Iris pigment epithelial cell (primary cell): ENCODE results near the gene CUBN.
"Not testable (repeated sequence)": the region's sequence is repeated elsewhere in the genome, so short reads cannot be mapped to it uniquely, and the experiment has no call there.

ENCODE experiments used
- DNase-seq: peaks from one replicate; pipeline ENCODE4 v3.0.0-alpha.2; 2011; ENCODE audit warnings: low read depth

Gene CUBN

GRCh38 chr10:17013131-17013983 lies 116.3 kb downstream of the CUBN start:
- not testable (repeated sequence) for DNase-seq

DNA sequence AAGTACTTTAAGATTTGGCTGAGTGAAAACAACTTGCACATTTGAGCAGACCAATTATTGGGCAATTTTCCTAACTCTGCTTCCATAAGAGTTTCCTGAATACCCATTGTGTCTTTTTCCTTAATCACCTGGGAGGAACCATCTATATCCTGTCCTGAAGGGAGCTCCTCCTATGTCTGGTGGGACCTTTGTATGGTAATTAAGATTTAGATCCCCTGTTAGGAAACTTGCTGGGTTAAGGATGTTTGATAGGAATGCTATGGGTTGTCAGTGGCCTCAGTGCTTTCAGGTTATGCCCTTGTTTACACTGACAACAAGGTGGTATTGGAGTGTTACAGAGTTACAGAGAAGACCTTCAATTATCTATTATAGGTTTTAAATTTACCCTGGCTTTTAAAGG lies 116.9 kb downstream of the CUBN start:
- not testable (repeated sequence) for DNase-seq

GRCh38 chr10:17010363-17011145 lies 119.1 kb downstream of the CUBN start:
- DNase-seq = no peak

- DNase-seq = peak; percentile 66
Measured at GRCh38 chr10:17009212-17009700, 120.4 kb downstream of the CUBN start.

DNA sequence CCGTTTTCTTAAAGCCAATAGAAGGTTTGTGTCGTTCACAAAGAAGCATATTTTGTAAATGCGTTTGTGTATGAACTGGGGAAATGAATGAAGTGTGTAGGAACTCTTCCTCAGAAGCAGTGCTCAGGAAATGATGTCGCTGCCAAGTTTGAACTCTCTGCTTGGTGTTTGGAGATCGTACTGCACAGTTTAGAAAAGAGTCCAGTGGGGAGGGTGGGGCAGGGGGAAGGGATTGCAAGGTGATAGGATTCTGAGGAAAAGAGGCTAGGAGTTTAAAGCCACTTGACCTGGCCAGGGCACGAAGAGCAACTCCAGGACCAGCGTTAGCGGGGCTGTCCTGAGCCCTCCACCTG lies 122.2 kb downstream of the CUBN start:
- no peak for DNase-seq

- DNase-seq = no peak
Measured at GRCh38 chr10:17006631-17007417, 122.8 kb downstream of the CUBN start.

DNA sequence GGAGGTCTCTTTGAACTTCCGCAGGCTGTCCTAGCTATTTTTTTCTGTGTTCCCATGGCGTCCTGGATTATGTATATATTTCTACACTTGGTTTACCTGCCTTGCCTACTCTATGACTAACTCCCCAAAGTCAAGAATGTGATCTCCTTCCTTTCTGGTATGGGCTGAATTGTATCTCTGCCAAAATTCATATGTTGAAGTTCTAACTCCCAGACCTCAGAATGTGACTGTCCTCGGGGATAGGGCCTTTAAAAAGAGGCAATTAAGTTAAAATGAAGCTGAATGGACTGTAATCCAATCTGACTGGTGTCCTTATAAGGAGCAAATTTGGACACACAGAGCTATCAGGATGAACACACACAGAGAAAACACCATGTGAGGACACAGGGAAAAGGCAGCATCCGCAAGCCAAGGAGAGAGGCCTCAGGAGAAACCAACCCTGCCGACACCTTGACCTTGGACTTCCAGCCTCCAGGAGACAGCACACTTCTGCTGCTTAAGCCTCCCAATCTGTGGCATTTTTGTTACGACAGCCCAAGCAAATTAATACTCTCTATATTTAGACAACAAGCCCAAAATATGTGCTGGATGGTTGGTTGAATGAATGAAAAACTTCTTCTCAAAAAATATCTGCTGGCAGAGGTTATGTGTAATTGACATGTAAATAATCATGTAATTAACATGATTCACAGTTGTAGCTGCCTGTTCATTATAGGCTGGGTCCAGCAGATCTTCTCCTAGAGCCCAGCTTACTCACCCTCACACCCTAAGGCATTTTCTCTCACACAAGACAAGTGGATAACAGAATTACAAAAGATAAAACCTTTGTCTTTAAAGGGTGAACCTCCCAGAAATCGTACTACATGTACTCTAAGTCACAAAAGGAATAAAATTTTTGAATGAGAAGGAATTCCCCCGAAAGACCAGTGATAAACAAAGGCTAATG lies 123.7 kb downstream of the CUBN start:
- DNase-seq = no peak

- DNase-seq = no peak
Measured at GRCh38 chr10:17004801-17005380, 124.7 kb downstream of the CUBN start.

DNA sequence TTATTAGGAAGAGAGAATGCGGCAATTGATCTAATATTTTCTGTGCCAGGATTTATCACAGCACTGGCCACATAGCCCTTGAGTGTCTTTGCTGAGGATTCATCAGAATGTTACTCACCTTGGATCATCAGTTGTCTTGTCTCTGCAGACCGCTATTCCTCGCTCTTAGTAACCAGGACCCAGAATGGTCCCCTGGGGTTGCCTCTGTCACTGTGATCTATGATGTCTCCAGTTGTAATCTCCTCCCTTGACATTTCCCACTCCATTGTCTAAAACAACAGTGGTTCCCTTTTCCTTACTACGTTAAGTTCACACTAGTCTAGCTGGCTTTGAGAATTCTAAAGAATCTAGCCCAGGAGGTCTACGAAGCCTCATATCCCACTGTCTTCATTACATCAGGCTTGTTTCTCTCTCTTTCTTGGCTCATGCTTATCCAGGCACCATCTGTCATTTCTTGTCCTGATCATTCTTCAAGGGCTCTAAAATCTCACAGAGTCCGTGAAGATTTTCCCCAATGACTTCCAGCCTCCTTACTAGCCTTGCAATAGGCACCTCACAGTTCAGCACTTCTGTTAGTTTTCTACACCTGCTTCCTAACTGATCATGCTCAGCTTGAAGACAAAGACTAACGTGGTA lies 125.8 kb downstream of the CUBN start:
- DNase-seq = no peak

- peak; percentile 97 for DNase-seq
Measured at GRCh38 chr10:17003151-17003550, 126.5 kb downstream of the CUBN start.

DNA sequence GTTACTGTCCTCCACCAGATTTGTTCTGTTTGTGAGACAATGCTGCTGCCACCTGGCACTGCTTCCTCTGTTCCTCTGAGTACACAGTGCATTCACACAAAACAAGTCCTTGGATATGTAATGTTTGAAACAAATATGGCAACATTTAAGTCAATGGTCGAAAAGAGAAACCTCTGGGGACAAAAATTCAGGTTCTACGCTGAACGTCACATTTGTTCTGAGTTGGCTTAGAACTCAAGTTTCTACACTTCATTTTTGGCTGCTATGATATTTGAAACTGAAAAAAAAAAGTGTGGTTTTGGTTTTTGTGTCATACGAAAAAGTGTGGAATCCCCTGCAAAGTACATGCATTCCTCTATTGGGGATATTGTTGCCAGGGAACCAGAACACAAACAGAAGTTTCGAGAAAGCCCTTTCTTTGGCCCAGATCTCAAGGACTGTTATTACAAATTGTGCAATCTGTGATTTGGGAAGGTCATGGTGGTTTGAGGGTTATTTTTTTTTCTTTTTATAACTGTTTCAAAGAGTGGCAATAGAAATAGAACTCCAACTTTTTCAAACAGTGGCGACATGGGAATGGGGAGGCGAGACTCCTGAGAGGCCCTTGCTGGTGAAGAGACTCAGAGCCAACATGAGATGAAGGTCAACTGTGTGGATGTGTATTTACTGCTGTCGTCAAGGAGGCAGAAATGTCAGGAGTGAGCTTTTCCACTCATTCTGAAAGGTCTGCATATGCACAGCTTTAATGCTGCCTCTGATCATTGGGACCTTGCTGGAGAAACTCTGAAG lies 127.5 kb downstream of the CUBN start:
- peak; percentile 98 for DNase-seq

DNA sequence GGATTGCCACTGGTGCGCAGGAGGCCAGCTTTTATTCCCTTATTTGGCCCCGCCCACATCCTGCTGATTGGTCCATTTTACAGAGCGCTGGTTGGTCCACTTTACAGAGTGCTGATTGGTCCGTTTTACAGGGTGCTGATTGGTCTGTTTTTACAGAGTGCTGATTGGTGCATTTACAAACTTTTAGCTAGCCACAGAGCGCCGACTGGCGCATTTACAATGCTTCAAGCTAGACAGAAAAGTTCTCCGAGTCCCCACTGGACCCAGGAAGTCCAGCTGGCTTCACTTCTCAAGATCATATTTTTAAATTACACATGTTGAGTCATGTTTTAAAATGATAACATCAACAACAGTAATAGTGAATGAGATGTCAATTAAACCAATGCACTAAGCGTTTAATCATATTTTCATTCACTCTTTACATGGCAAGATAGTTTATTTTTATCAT lies 128.3 kb downstream of the CUBN start:
- DNase-seq = no peak

- peak; percentile 86 for DNase-seq
Measured at GRCh38 chr10:16999665-17000451, 129.8 kb downstream of the CUBN start.

DNA sequence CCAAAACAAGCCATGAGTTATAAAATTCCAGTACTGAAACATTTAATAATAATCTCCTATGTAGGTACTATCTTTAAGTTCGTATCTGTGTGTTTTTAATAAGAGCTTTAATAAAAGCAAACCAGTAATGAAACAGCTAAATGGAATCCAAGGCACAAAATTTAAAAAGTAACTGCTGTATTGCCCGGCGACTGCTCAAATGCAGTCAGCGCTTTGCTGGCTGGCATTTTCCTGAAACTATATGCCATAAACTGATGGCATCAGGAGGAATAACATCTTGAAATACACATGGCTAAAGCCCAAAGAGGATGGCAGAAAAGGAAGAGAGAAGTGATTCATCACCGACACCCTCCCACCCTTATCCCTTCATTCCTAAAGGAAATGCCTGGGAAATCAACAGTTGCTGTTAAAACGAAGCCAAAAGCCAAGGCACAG lies 133.1 kb downstream of the CUBN start:
- no peak for DNase-seq

DNA sequence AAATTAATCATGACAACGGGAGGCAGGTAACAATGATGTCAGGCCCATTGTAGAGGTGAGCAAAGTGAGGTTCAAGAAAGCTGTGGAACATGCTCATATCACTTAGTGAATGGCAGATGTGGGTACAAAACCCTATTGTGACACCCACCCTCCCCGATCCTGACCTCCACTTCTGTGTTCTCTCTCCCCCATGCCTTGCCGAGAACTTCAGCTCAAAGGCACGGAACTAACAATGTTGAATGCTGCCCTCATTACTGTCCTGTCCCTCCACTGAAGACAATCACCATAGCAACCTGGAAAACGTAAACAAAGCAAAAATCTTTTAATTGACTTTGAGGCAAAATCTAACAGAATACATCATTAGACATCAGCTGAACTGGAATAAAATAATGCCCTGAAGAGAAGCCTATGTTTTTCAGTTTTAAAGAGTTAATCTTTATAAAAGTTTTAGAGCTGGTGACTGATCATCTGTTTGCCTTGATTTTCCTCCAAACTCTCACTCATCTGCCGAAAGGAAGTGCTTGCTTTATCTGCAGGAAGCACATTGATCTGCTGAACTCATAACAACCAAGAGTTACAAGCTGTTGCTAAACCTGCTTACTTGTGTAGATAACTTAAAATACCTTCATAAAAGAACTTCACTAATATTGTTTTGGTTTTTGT lies 133.6 kb downstream of the CUBN start:
- DNase-seq = peak; percentile 85

GRCh38 chr10:16993186-16993585 lies 136.4 kb downstream of the CUBN start:
- no peak for DNase-seq

DNA sequence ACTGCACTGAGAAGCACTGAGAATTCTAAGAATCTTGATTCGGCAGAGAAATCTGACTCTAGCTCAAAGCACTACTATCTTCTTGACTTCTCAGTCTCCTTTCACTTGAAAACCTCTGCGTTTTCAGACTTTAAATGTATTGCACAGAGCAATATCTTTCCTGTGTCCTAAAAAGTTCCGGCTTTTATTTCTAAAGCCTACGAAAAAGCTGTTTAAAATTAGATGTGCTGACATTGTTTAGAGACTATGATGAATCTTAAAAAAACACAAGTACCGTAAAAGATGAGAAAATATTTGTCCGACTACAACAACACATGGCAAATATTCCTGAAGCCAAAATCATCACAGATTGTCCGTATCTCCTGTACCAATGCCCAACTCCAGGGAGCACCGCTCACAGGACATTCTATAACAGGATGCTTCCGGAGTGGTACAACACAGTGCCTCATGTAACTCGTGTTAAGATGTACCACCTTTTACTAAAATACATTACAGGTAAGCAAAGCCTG lies 136.9 kb downstream of the CUBN start:
- peak; percentile 21 for DNase-seq

- no peak for DNase-seq
Measured at GRCh38 chr10:16991011-16991410, 138.6 kb downstream of the CUBN start.
